Measurements from ENCODE around the gene GRB10. TPM values are rescaled to one million over a fixed set of nuclear protein-coding genes. Genes with fewer than 3 reads are reported as not detected.

The GRB10 gene
- polyA plus RNA-seq, 2 of the 4 experiments (the other 2 are of a cell fraction) = 23.2 to 37.0 TPM

DNA sequence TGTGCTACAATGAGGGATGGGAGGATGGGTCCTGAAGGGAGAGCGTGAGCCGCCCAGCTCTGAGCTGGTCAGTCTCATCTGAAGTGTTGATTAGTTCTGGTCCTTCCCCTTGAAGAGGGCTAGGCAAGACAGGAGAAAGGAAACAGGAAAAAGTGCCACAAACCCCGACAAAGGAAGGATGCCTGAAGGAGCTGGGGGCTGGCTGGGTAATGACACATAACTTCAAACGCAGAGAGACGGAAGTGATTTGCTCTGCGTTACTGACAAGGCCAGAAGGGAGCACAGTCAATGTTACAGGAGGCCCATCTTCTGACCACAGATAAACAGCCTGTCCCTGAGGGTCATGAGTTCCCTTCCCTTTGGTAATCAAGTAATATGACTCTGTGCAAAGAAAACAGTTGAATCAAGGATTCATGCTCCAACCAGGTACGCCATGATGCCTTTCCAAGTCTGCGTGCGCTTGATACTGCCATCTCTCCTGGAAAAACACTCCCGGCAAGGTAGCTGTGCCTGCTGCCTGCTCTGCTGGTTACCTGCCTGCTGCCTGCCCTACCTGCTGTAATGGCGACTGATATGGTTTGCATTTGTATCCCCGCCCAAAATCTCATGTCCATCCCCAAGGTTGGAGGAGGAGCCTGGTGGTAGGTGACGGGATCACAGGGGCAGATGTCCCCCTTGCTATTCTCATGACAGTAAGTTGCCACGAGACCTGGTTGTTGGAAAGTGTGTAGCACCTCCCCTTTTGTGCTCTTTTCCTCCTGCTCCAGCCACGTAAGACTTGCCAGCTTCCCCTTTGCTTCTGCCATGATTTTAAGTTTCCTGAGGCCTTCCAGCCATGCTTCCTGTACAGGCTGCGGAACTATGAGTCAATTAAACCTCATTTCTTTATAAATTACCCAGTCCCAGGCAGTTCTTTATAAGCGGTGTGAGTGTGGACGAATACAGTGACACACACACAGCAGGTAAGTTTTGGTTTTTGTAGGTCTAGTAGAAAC lies 57.9 kb downstream of the GRB10 start:
- no peak for ATAC-seq
- ChIA-PET CTCF (interaction anchor here (0.9 to 1.2 kb wide), 3 partner anchors 8 to 281 kb away, joined by 3 to 5 read pairs (median 3); no protein-coding TSS in a partner anchor), POLR2A (no interaction called here)
- no peak overlapping the region for H3K4me3 ChIP-seq
- no peaks in the 10 kb centered on the region for H3K9me3 ChIP-seq
- H3K4me2 ChIP-seq = no peak overlapping the region
- H3K4me1 ChIP-seq = peaks cover 16% of the 10 kb centered on the region; the same call in 1 of the 3 replicates
- WGBS (ENCODE audit: missing lambda C conversion rate) = 93% methylated on average over 18 of the region's 18 CpGs
- no peak overlapping the region for H3K27ac ChIP-seq
- no peak for TF ChIP-seq HOXB5 (CRISPR knock-in tag; IDR thresholded peaks at IDR 0.05)
- no peak for TF ChIP-seq POLR2AphosphoS2 (conservative IDR thresholded peaks at IDR 0.05; ENCODE audit: low read length)
- no peak for TF ChIP-seq PHF8 (IDR thresholded peaks at IDR 0.05; ENCODE audit: borderline replicate concordance, low read depth)
- TF ChIP-seq, protein P1, sequence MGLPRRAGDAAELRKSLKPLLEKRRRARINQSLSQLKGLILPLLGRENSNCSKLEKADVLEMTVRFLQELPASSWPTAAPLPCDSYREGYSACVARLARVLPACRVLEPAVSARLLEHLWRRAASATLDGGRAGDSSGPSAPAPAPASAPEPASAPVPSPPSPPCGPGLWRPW (IDR thresholded peaks at IDR 0.05) = no peak
- no peak for TF ChIP-seq CHD2 (IDR thresholded peaks at IDR 0.05; ENCODE audit: low read length, partially characterized antibody)
- FAIRE-seq = no peak
- no peak for DNase-seq (ENCODE audit: low read depth in 1 of 2, low spot score in 1 of 2)

DNA sequence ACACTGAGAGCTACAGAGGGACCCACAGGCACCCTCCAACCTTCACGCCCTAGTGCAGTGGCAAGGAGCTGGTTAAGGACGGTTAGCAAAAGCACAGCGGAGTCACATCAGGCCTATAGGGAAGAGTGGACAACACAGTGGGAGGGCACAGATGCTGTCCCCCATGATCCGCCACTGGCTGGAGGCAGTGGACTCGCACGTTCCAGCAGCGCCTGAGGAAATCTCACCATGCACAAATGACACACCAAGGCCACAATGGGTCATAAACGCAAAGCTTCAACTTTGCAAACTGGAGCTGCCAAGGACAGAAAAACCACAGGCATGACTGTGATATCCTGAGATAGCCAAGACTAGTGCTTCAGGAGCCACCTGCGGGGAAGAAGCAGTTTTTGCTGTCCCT lies 58.8 kb downstream of the GRB10 start:
- Histone ChIP-seq H3K4me3 (no peak overlapping the region), H3K27ac (no peak overlapping the region), H3K9me3 (no peaks in the 10 kb centered on the region), H3K4me2 (no peak overlapping the region), H3K4me1 (peaks cover 18% of the 10 kb centered on the region; the same call in 1 of the 3 replicates)
- no peak for DNase-seq (ENCODE audit: low read depth in 1 of 2, low spot score in 1 of 2)
- WGBS (ENCODE audit: missing lambda C conversion rate) = 93% methylated on average over 9 of the region's 9 CpGs
- TF ChIP-seq CHD2 (IDR thresholded peaks at IDR 0.05; ENCODE audit: low read length, partially characterized antibody) = no peak
- no peak for TF ChIP-seq FOSB (CRISPR knock-in tag; IDR thresholded peaks at IDR 0.05)
- no peak for TF ChIP-seq KDM5A (IDR thresholded peaks at IDR 0.05)
- TF ChIP-seq POLR2A (IDR thresholded peaks at IDR 0.05; ENCODE audit: low read length) = no peak
- no peak for TF ChIP-seq MYC (IDR thresholded peaks at IDR 0.05; ENCODE audit: borderline replicate concordance, low read length)
- no peak for TF ChIP-seq CBX8 (IDR thresholded peaks at IDR 0.05)
- no peak for TF ChIP-seq EHMT2 (IDR thresholded peaks at IDR 0.05; ENCODE audit: low read depth)
- no peak for TF ChIP-seq TFCP2L1 (CRISPR knock-in tag; IDR thresholded peaks at IDR 0.05)
- TF ChIP-seq, protein P2, sequence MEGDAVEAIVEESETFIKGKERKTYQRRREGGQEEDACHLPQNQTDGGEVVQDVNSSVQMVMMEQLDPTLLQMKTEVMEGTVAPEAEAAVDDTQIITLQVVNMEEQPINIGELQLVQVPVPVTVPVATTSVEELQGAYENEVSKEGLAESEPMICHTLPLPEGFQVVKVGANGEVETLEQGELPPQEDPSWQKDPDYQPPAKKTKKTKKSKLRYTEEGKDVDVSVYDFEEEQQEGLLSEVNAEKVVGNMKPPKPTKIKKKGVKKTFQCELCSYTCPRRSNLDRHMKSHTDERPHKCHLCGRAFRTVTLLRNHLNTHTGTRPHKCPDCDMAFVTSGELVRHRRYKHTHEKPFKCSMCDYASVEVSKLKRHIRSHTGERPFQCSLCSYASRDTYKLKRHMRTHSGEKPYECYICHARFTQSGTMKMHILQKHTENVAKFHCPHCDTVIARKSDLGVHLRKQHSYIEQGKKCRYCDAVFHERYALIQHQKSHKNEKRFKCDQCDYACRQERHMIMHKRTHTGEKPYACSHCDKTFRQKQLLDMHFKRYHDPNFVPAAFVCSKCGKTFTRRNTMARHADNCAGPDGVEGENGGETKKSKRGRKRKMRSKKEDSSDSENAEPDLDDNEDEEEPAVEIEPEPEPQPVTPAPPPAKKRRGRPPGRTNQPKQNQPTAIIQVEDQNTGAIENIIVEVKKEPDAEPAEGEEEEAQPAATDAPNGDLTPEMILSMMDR (IDR thresholded peaks at IDR 0.05) = no peak
- no peak for TF ChIP-seq SMC3 (IDR thresholded peaks at IDR 0.05)
- no peak for TF ChIP-seq FOSL2 (IDR thresholded peaks at IDR 0.05)
- no peak for TF ChIP-seq FOSL2 (CRISPR knock-in tag; IDR thresholded peaks at IDR 0.05)
- TF ChIP-seq NFE2L2 (conservative IDR thresholded peaks at IDR 0.05; ENCODE audit: low read length) = no peak
- TF ChIP-seq NR3C1 (IDR thresholded peaks at IDR 0.05) = no peak
- TF ChIP-seq HEYL (CRISPR knock-in tag; IDR thresholded peaks at IDR 0.05) = no peak
- TF ChIP-seq, protein P3, sequence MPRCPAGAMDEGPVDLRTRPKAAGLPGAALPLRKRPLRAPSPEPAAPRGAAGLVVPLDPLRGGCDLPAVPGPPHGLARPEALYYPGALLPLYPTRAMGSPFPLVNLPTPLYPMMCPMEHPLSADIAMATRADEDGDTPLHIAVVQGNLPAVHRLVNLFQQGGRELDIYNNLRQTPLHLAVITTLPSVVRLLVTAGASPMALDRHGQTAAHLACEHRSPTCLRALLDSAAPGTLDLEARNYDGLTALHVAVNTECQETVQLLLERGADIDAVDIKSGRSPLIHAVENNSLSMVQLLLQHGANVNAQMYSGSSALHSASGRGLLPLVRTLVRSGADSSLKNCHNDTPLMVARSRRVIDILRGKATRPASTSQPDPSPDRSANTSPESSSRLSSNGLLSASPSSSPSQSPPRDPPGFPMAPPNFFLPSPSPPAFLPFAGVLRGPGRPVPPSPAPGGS (IDR thresholded peaks at IDR 0.05) = no peak
- no peak for TF ChIP-seq JUNB (IDR thresholded peaks at IDR 0.05)
- no peak for ATAC-seq
- FAIRE-seq = no peak
- CTCF ChIA-PET = interaction anchor here (0.9 kb wide), 1 partner anchor 9 kb away, joined by 5 read pairs; no protein-coding TSS in a partner anchor
- POLR2A ChIA-PET = no interaction called here

DNA sequence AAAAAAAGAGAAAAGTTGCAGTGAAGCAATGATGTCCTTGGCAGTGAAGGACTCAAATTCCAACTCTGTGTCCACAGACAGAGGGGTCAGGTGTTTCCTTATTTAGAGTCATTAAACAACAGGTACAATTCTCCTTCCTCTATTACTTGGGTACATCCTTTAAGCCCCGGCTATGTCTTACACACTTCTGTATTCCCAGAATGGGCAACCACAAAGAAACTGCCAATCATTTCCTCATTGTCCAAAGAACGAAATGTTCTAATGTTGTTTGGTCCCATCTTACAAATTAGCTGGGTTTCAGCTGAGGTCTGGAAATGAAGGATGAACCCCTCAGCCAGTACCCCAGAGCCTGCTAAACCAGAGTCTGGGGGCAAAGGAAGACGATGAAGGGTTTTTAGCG lies 59.5 kb downstream of the GRB10 start:
- DNase-seq (ENCODE audit: low read depth in 1 of 2, low spot score in 1 of 2) (no peak), FAIRE-seq (no peak), ATAC-seq (no peak)
- Histone ChIP-seq H3K4me1 (peaks cover 18% of the 10 kb centered on the region; the same call in 1 of the 3 replicates), H3K4me3 (no peak overlapping the region), H3K27ac (no peak overlapping the region), H3K4me2 (no peak overlapping the region), H3K9me3 (no peaks in the 10 kb centered on the region)
- 98% methylated on average over 3 of the region's 4 CpGs for WGBS (ENCODE audit: missing lambda C conversion rate)
- ChIA-PET POLR2A (no interaction called here), CTCF (interaction anchor here (2.0 kb wide), 1 partner anchor 418 kb away, joined by 8 read pairs; no protein-coding TSS in a partner anchor)
- TF ChIP-seq MAZ (IDR thresholded peaks at IDR 0.05; ENCODE audit: borderline replicate concordance, low read depth, low read length) (no peak), HOXA7 (CRISPR knock-in tag; IDR thresholded peaks at IDR 0.05) (no peak)

Data from A549 (cell line).